A549 (cell line): Measurements from ENCODE around the gene GIMAP1. TPM values are rescaled to one million over a fixed set of nuclear protein-coding genes. Genes with fewer than 3 reads are reported as not detected.

Experiments
- ATAC-seq, 2 experiments: fragments of 200-7000 bp in 1 of 2; fragments of >200 bp in 1 of 2; cut with Nextera tagmentation in 1 of 2; cut with Tn5 transposase in 1 of 2; 3 replicates each; pipeline versions ENCODE4 v1.8.0 to v1.9.1; 2018 to 2020; ENCODE audit warnings: mild to moderate bottlenecking in 1 of 2, moderate library complexity in 1 of 2
- CTCF ChIA-PET: fragments of 300-600 bp; sonication (Branson Sonifier 250); formaldehyde crosslinking; extraction: SDS; loops from one replicate; lab custom pipeline; 2021; ENCODE audit warnings: antibody characterized with exemption, inconsistent platforms; lab: Yijun Ruan, JAX
- POLR2A ChIA-PET: fragments of 350-600 bp; formaldehyde crosslinking; extraction: SDS; loops from one replicate; lab custom pipeline; 2021; ENCODE audit warnings: antibody characterized with exemption, inconsistent platforms; lab: Yijun Ruan, JAX
- DNase-seq, 2 experiments: peaks; one replicate each; pipeline versions ENCODE4 v3.0.0 to v3.0.0-alpha.2; 2011 to 2016; ENCODE audit warnings: low read depth in 1 of 2, low spot score in 1 of 2
- FAIRE-seq: peaks from 2 replicates; lab custom pipeline; 2011; peaks lifted over from hg19 to GRCh38; lab: Jason Lieb, UNC
- H3K27ac ChIP-seq, 2 experiments: fragments of >200 bp; sonication (Bioruptor Twin); formaldehyde crosslinking; 3 replicates each; pipeline ENCODE4 v1.5.1; 2016 to 2017
- H3K4me1 ChIP-seq: fragments of >200 bp; sonication (Bioruptor Twin); formaldehyde crosslinking; 3 replicates; pipeline ENCODE4 v1.6.1; 2016
- H3K4me2 ChIP-seq: fragments of >200 bp; sonication (Bioruptor Twin); formaldehyde crosslinking; 3 replicates; pipeline ENCODE4 v1.6.1; 2016
- H3K4me3 ChIP-seq: fragments of >200 bp; sonication (Bioruptor Twin); formaldehyde crosslinking; 3 replicates; pipeline ENCODE4 v1.5.1; 2016
- H3K9me3 ChIP-seq: fragments of >200 bp; sonication (Bioruptor Twin); formaldehyde crosslinking; 3 replicates; pipeline ENCODE4 v1.6.1; 2016
- BHLHE40 ChIP-seq: IDR thresholded peaks from 2 replicates; pipeline ENCODE4 v1.6.1; 2012; ENCODE audit warnings: low read depth, low read length, inconsistent platforms
- CBX2 ChIP-seq: fragments of 200-600 bp; sonication (generic); IDR thresholded peaks from 2 replicates; pipeline ENCODE4 v1.6.1; 2016; ENCODE audit warnings: low read depth, mild to moderate bottlenecking, borderline replicate concordance
- CBX8 ChIP-seq: fragments of 200-600 bp; sonication (generic); IDR thresholded peaks from 2 replicates; pipeline ENCODE4 v1.6.1; 2016
- CEBPB ChIP-seq, 2 experiments: fragments of >200 bp in 1 of 2; sonication (Bioruptor Twin) in 1 of 2; formaldehyde crosslinking in 1 of 2; IDR thresholded peaks; 2 replicates each; pipeline ENCODE4 v1.6.1; 2012 to 2016
- CHD2 ChIP-seq: fragments of 150-350 bp; IDR thresholded peaks from 2 replicates; pipeline ENCODE4 v1.6.1; 2014; ENCODE audit warnings: low read length; ENCODE audit not compliant: partially characterized antibody
- EHF ChIP-seq: fragments of 250-450 bp; sonication (Bioruptor Pico); IDR thresholded peaks from 2 replicates; pipeline ENCODE4 v1.5.0; 2020; ENCODE audit warnings: mild to moderate bottlenecking
- ELK1 ChIP-seq: fragments of 150-350 bp; IDR thresholded peaks from 2 replicates; pipeline ENCODE4 v1.6.1; 2014; ENCODE audit warnings: low read depth, mild to moderate bottlenecking, low read length
- FOSB ChIP-seq: fragments of 250-450 bp; sonication (Bioruptor Pico); IDR thresholded peaks from 2 replicates; pipeline ENCODE4 v1.5.0; 2020; ENCODE audit warnings: mild to moderate bottlenecking, moderate library complexity
- HEYL ChIP-seq: fragments of 250-450 bp; sonication (Bioruptor Pico); IDR thresholded peaks from 2 replicates; pipeline ENCODE4 v1.8.0; 2021; ENCODE audit warnings: mild to moderate bottlenecking, moderate library complexity
- HOXA7 ChIP-seq: fragments of 250-450 bp; sonication (Bioruptor Pico); IDR thresholded peaks from 2 replicates; pipeline ENCODE4 v1.5.0; 2020; ENCODE audit warnings: mild to moderate bottlenecking, moderate library complexity
- HOXB13 ChIP-seq: fragments of 250-450 bp; sonication (Bioruptor Pico); IDR thresholded peaks from 2 replicates; pipeline ENCODE4 v1.5.0; 2020; ENCODE audit warnings: low read depth, mild to moderate bottlenecking, moderate library complexity
- KDM1A ChIP-seq: fragments of 200-600 bp; sonication (generic); IDR thresholded peaks from 2 replicates; pipeline ENCODE4 v1.6.1; 2016; ENCODE audit warnings: low read depth, mild to moderate bottlenecking
- MAFK ChIP-seq: fragments of 450-650 bp; IDR thresholded peaks from 2 replicates; pipeline ENCODE4 v1.6.1; 2014; ENCODE audit not compliant: partially characterized antibody
- MAZ ChIP-seq: fragments of 150-350 bp; IDR thresholded peaks from 2 replicates; pipeline ENCODE4 v1.6.1; 2014; ENCODE audit warnings: antibody characterized with exemption, low read depth, low read length, borderline replicate concordance
- MYC ChIP-seq: IDR thresholded peaks from 2 replicates; pipeline ENCODE4 v1.6.1; 2012; ENCODE audit warnings: mild to moderate bottlenecking, inconsistent platforms, low read length, improper control_type of control experiment, borderline replicate concordance
- NR3C1 ChIP-seq: fragments of >200 bp; sonication (Bioruptor Twin); formaldehyde crosslinking; IDR thresholded peaks from 3 replicates; pipeline ENCODE4 v1.6.1; 2017
- PHF8 ChIP-seq: fragments of 200-600 bp; sonication (generic); IDR thresholded peaks from 2 replicates; pipeline ENCODE4 v1.6.1; 2016; ENCODE audit warnings: low read depth, mild to moderate bottlenecking, antibody characterized with exemption, moderate library complexity, borderline replicate concordance
- POLR2A ChIP-seq: IDR thresholded peaks from 2 replicates; pipeline ENCODE4 v1.6.1; 2012; ENCODE audit warnings: mild to moderate bottlenecking, low read length
- RAD21 ChIP-seq, 2 experiments: fragments of >200 bp in 1 of 2; sonication (Bioruptor Twin) in 1 of 2; formaldehyde crosslinking in 1 of 2; IDR thresholded peaks in 1 of 2; conservative IDR thresholded peaks in 1 of 2; 2 replicates in 1 of 2; 3 replicates in 1 of 2; pipeline ENCODE4 v1.6.1; 2012 to 2018; ENCODE audit warnings: inconsistent platforms in 1 of 2
- RARB ChIP-seq: fragments of 250-450 bp; sonication (Bioruptor Pico); IDR thresholded peaks from 2 replicates; pipeline ENCODE4 v1.8.0; 2021; ENCODE audit warnings: mild to moderate bottlenecking, moderate library complexity
- RFX5 ChIP-seq: fragments of 450-650 bp; IDR thresholded peaks from 2 replicates; pipeline ENCODE4 v1.7.1; 2014; ENCODE audit warnings: antibody characterized with exemption, mild to moderate bottlenecking, moderate library complexity
- RNF2 ChIP-seq: fragments of 200-600 bp; sonication (generic); IDR thresholded peaks from 2 replicates; pipeline ENCODE4 v1.6.1; 2016; ENCODE audit warnings: low read depth, mild to moderate bottlenecking, antibody characterized with exemption, moderate library complexity, borderline replicate concordance
- TP53 ChIP-seq: fragments of 250-450 bp; sonication (Bioruptor Pico); IDR thresholded peaks from 2 replicates; pipeline ENCODE4 v1.5.0; 2021; ENCODE audit warnings: mild to moderate bottlenecking, moderate library complexity
- ZFP36 ChIP-seq: fragments of 450-650 bp; IDR thresholded peaks from 2 replicates; pipeline ENCODE4 v1.6.1; 2014; ENCODE audit warnings: borderline replicate concordance; ENCODE audit not compliant: partially characterized antibody
- ZNF302 ChIP-seq: fragments of 250-450 bp; sonication (Bioruptor Pico); IDR thresholded peaks from 2 replicates; pipeline ENCODE4 v1.9.0; 2021; ENCODE audit warnings: inconsistent platforms, mild to moderate bottlenecking, moderate library complexity
- WGBS: methylation state at CpG from one replicate; pipeline ENCODE4 v1.1.6; 2017; ENCODE audit errors: missing lambda C conversion rate; 5-methylcytosine and 5-hydroxymethylcytosine counted together
- polyA plus RNA-seq, 4 experiments: library from polyadenylated mRNA; depleted of rRNA in 3 of 4; stranded (reverse); fragments of >200 nt; fragmentation: RNase III in 1 of 4; extraction: RNeasy Plus Mini Kit Qiagen cat#74134 plus additional on column Dnase treatment in 1 of 4; gene quantifications; 2 replicates in 3 of 4; 3 replicates in 1 of 4; pipeline ENCODE4 v1.2.3, GENCODE V29; 2011 to 2017
- TF ChIP-seq, protein P1 (sequence below): fragments of >200 bp; sonication (Bioruptor Twin); formaldehyde crosslinking; IDR thresholded peaks from 2 replicates; pipeline ENCODE4 v1.6.1; 2016
- TF ChIP-seq, protein P2 (sequence below): fragments of 250-450 bp; sonication (Bioruptor Pico); IDR thresholded peaks from 2 replicates; pipeline ENCODE4 v1.5.0; 2021; ENCODE audit warnings: mild to moderate bottlenecking, moderate library complexity, borderline replicate concordance
- TF ChIP-seq, protein P3 (sequence below): fragments of 450-650 bp; IDR thresholded peaks from 2 replicates; pipeline ENCODE4 v1.6.1; 2014; ENCODE audit warnings: antibody characterized with exemption

The GIMAP1 gene
- polyA plus RNA-seq, 2 of the 4 experiments (the other 2 are of a cell fraction), result not detected

- no peaks in the 10 kb centered on the region for H3K9me3 ChIP-seq
- no peaks in the 10 kb centered on the region for H3K4me1 ChIP-seq
- ChIA-PET POLR2A (no interaction called here), CTCF (interaction anchor here (0.5 to 1.2 kb wide), 2 partner anchors 18 to 310 kb away, joined by 3 to 4 read pairs; no protein-coding TSS in a partner anchor)
- DNase-seq (no peak), FAIRE-seq (no peak), ATAC-seq (no peak)
- H3K4me3 ChIP-seq, result no peak overlapping the region
- H3K4me2 ChIP-seq, result no peak overlapping the region
- no peak overlapping the region for H3K27ac ChIP-seq
- TF ChIP-seq CBX2 (no peak), HEYL (CRISPR knock-in tag) (no peak), NR3C1 (no peak), KDM1A (no peak), RARB (CRISPR knock-in tag) (no peak)
- TF ChIP-seq, protein P1, sequence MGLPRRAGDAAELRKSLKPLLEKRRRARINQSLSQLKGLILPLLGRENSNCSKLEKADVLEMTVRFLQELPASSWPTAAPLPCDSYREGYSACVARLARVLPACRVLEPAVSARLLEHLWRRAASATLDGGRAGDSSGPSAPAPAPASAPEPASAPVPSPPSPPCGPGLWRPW, result no peak
- TF ChIP-seq, protein P2, sequence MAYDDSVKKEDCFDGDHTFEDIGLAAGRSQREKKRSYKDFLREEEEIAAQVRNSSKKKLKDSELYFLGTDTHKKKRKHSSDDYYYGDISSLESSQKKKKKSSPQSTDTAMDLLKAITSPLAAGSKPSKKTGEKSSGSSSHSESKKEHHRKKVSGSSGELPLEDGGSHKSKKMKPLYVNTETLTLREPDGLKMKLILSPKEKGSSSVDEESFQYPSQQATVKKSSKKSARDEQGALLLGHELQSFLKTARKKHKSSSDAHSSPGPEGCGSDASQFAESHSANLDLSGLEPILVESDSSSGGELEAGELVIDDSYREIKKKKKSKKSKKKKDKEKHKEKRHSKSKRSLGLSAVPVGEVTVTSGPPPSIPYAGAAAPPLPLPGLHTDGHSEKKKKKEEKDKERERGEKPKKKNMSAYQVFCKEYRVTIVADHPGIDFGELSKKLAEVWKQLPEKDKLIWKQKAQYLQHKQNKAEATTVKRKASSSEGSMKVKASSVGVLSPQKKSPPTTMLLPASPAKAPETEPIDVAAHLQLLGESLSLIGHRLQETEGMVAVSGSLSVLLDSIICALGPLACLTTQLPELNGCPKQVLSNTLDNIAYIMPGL (CRISPR knock-in tag), result no peak
- WGBS, result 3% methylated on average over 1 of the region's 1 CpG
Measured at GRCh38 chr7:150759479-150759878, 43.1 kb downstream of the GIMAP1 start.

GRCh38 chr7:150766334-150766709, 49.9 kb downstream of the GIMAP1 start:
- Histone ChIP-seq H3K4me3 (no peak overlapping the region), H3K4me2 (no peak overlapping the region), H3K27ac (no peak overlapping the region), H3K4me1 (no peaks in the 10 kb centered on the region), H3K9me3 (no peaks in the 10 kb centered on the region)
- ATAC-seq (no peak), DNase-seq (no peak), FAIRE-seq (no peak)
- ChIA-PET POLR2A (no interaction called here), CTCF (no interaction called here)
- TF ChIP-seq, protein P1, result no peak
- TF ChIP-seq HOXB13 (CRISPR knock-in tag), result no peak
- no peak for TF ChIP-seq FOSB (CRISPR knock-in tag)
- no peak for TF ChIP-seq RAD21 (conservative IDR thresholded peaks at IDR 0.05 in 1 of 2, IDR thresholded peaks at IDR 0.05 in 1 of 2)
- no peak for TF ChIP-seq BHLHE40
- no peak for TF ChIP-seq RNF2
- TF ChIP-seq ZNF302, result no peak
- TF ChIP-seq CBX2, result no peak
- no peak for TF ChIP-seq EHF
- no peak for TF ChIP-seq CHD2
- TF ChIP-seq MYC, result no peak
- no peak for TF ChIP-seq ZFP36

DNA sequence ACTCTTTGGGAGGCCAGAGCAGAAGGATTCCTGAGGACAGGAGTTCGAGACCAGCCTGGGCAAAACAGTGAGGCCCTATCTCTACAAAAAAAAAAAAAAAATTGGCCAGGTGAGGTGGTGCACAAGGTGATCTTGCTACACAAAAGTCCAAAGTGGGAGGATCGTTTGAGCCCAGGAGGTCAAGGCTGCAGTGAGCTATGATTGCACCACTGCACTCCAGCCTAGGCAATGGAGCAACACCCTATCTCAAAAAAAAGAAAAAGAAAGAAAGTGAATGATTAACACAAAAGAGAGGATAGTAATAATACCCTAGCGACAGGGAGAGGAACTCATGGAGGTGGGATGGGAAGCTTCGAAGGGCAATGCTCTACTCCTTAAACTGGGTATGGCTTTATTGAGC, 53.4 kb downstream of the GIMAP1 start:
- no peak overlapping the region for H3K4me3 ChIP-seq
- H3K9me3 ChIP-seq, result no peaks in the 10 kb centered on the region
- no peak for DNase-seq
- H3K27ac ChIP-seq, result no peak overlapping the region
- POLR2A ChIA-PET, result no interaction called here
- FAIRE-seq, result no peak
- H3K4me2 ChIP-seq, result no peak overlapping the region
- no peaks in the 10 kb centered on the region for H3K4me1 ChIP-seq
- CTCF ChIA-PET, result interaction anchor here (0.6 to 2.2 kb wide), 2 partner anchors 9 to 19 kb away, joined by 4 to 15 read pairs; no protein-coding TSS in a partner anchor
- 13% methylated on average over 4 of the region's 4 CpGs for WGBS
- ATAC-seq, result no peak
- TF ChIP-seq, protein P3, sequence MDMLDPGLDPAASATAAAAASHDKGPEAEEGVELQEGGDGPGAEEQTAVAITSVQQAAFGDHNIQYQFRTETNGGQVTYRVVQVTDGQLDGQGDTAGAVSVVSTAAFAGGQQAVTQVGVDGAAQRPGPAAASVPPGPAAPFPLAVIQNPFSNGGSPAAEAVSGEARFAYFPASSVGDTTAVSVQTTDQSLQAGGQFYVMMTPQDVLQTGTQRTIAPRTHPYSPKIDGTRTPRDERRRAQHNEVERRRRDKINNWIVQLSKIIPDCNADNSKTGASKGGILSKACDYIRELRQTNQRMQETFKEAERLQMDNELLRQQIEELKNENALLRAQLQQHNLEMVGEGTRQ, result no peak
- TF ChIP-seq HOXB13 (CRISPR knock-in tag), result no peak
- TF ChIP-seq POLR2A, result no peak
- TF ChIP-seq RFX5, result no peak
- TF ChIP-seq, protein P2 (CRISPR knock-in tag), result no peak
- no peak for TF ChIP-seq CBX8
- TF ChIP-seq, protein P1, result no peak
- TF ChIP-seq TP53, result no peak
- TF ChIP-seq MAZ, result no peak
- no peak for TF ChIP-seq MAFK
- no peak for TF ChIP-seq PHF8
- TF ChIP-seq CEBPB (IDR thresholded peaks at IDR 0.05), result no peak
- TF ChIP-seq NR3C1, result no peak
- no peak for TF ChIP-seq HOXA7 (CRISPR knock-in tag)
- no peak for TF ChIP-seq ELK1
- no peak for TF ChIP-seq BHLHE40
- no peak for TF ChIP-seq ZNF302
- TF ChIP-seq CHD2, result no peak
